GM21529 (cell line): ENCODE results near the gene MATN3.

ENCODE experiments used
- ATAC-seq: cut with Tn5 transposase; IDR thresholded peaks from one replicate; pipeline ENCODE4 v1.9.1; 2021; ENCODE audit not compliant: unreplicated experiment

MATN3 gene

GRCh38 chr2:20008703-20009102, 3.8 kb downstream of the MATN3 start:
- no peak for ATAC-seq

- ATAC-seq, result no peak
These were observed 6.5 kb downstream of the MATN3 start for GRCh38 chr2:20005891-20006470.

GRCh38 chr2:20005067-20005627, 7.3 kb downstream of the MATN3 start:
- ATAC-seq, result no peak

- no peak for ATAC-seq
These were observed 11.1 kb downstream of the MATN3 start for GRCh38 chr2:20001361-20001863.

GRCh38 chr2:19993731-19994130, 18.7 kb downstream of the MATN3 start:
- ATAC-seq, result no peak

DNA sequence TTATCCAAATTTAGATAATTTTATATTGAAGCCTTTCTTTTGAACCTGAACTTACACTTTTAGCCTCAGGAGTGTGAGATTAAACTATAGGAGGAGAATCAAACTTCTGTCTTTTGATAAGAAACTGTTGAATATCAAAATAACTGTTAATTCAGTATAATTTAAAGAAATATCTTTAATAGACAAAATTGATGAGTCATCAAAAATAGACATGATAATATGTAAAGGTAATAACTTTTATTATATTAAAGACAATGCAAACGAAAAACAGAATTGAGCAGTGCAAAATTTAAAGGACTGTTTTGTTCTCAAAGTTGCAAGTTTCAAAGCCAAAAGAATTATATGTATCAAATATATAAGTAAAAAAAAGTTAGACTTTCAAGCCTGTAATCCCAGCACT, 20.6 kb downstream of the MATN3 start:
- no peak for ATAC-seq

- no peak for ATAC-seq
These were observed 22.1 kb downstream of the MATN3 start for GRCh38 chr2:19990416-19990728.

DNA sequence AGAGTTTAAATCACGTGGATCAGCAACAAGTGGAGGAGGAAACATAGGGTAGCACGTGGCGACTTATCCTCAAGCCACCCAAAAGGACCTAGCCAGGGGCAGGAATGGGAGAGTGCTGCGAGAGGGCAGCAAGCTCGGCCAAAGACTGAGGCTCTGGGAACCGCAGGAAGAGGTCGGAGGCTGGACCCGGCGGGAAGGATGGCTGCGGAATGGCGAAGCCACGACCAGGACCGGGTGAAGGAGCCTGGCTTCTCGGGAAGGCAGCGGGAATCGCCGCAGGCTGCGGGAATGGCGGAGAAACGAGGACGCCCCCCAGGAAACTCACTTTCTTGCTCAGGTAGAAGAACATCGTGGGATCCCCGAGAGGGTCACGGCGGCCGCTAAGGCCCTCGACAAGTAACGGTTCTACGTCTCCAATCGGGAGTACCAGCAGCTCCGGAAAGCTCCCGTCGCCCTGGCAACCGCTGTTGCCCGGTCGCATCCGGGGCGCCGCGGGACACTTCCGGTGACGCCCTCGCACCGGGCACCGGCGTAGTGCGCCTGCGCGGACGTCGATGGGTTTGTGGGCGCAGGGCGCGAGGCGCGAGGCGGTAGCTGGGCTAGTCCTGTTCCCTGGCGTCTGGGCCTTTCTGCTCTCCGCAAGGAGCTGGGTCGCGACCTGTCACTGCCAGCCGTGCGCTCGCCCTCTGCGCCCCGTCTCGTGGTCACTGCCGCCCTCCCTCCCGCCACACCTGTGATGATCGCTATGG, 22.6 kb downstream of the MATN3 start, which contains the start of gene WDR35:
WDR35 (minus strand) TSS at position 439 of the 749 bp plus-strand sequence; CDS start at position 349, 90 bp downstream.
- ATAC-seq, result peak; percentile 89

GRCh38 chr2:19989342-19989666, 23.2 kb downstream of the MATN3 start:
- ATAC-seq, result no peak

GRCh38 chr2:19988600-19988999, 23.9 kb downstream of the MATN3 start:
- ATAC-seq, result no peak

- peak; percentile 68 for ATAC-seq
These were observed 24.5 kb downstream of the MATN3 start for GRCh38 chr2:19987936-19988335.

DNA sequence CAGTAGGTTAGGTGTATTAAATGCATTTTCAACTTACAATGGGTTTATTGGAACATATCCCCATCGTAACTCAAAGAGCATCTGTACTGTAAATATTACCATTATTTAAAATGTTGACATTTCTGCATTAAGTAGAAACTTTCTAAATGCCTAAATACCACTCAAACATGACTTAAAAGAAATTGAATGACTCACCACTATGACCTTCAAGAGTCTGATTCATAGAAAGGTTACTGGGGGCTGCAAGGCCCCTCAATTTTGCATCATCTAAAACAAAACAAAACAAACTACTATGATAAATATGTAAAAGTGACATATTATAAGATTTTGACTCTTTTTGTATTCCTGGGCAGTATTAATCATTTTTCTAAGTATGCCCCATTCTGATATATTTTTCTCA, 30.2 kb downstream of the MATN3 start:
- ATAC-seq, result no peak

DNA sequence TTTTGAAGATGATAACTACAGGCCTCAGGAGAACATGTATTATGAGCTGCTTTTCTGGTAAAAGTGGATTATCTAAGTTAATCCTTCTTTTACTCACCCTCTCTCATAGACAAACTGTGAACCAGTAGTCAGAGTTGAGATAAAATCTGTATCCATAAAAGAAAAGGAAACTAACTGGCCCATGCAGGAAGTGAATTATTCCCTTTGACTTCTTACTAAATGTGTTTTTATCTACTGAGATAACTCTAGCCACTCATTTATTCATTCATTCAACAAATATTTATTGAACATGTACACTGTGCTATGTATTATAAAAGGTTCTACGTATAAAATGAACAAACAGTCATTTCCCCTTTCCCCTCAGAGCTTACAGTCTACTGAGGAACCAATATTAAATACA, 32.5 kb downstream of the MATN3 start:
- no peak for ATAC-seq

DNA sequence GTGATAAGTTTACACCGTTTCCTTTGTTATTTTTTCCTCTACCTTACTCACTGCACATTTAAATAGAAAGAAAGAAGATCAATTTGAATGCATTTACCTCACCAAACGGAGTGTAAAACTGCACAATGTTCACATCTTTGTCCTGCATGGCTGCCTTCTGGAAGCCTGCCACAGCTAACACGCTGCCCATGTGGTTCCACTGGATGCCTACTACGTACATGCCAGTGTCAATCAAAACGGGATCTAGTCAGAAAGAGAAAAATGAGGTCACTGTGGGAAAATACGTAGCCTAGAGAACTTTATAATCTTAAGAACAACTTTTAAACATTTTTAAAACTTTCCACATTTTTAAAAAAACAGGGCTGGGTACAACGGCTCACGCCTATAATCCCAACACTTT, 39.0 kb downstream of the MATN3 start:
- no peak for ATAC-seq

DNA sequence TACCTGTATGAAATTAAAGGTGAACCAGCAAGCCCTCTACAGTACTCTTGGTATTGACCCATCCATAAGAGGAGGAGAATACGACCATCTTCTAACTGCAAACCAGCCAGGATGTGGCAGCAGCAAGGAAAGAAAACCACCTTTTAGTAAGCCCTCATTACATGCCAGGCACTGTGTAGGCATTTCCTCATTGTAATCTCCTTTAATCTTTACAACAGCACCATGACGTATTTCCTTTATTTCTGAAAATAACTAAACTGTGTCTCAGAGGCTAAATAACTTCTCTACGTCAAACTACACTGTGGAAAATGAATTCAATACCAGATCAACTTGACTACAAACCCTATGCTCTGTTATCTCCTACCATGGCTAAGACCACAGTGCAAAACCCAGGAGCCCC, 40.8 kb downstream of the MATN3 start:
- ATAC-seq, result no peak

- no peak for ATAC-seq
These were observed 49.1 kb downstream of the MATN3 start for GRCh38 chr2:19963386-19963785.

- ATAC-seq, result peak; percentile 95
These were observed 56.7 kb downstream of the MATN3 start for GRCh38 chr2:19955544-19956422.

GRCh38 chr2:19949071-19949470, 63.4 kb downstream of the MATN3 start:
- no peak for ATAC-seq

DNA sequence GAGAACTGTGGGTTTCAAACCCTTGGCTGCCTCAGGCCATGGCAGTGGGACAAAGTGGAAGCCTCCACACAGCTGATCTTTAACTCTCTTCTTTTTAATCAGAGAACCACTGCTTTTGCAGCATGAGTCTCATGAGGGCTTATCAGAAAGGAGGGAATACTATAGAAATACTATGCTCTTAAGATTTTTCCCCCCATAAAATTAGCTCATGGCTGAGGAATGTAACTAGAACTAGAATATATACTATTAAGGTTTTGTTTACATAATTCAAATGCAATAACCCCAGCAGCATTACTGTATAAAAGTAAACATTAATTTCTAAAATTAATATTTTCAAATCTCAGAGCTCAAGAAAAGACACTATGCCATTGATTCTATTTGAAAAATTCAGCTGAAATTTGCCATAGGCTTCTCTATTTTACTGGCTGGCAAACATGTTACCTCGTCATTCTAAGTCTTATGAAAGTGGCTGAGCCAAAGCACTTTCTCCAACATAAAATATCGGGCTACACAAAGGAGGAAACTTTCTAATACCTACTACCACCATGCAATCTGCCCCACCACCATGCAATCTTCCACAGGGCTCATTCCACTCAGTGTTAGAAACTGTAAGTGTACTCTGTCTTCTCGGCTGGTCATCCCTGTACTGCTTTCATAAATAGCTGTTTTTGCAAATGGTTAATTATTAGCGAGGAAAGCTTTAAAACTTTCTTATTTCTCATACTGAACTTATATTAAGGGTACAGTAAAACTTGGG, 65.1 kb downstream of the MATN3 start:
- no peak for ATAC-seq

DNA sequence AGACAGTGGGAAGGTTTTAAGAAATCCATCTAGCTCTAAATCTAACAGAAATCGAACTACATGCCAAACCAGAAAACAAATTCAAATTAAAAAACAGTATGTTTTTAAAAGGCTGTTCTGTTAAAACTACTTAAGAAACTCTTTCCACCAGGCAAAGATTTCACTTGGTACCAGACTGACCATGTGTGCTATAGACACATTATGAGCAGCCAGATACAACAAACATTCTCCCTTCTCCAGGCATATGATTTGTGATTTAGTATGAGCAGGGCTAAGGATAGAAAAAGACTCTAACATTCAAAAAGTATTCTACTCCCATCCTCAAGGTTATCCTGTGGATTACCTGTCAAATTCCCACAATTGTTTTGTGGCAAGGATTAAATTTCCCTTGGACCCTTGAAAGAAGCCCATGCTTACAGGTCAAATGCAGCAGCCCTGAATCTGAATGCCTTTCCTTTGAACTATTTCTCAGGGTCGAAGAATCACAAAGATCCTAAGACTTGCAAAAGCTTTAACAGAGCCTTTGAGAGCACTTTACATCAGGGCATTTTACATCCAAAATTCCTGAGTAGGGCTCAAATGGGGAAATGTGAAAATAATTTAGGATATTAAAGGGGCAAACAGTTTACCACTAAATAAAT, 68.1 kb downstream of the MATN3 start:
- no peak for ATAC-seq
